Sigmoid colon (tissue), 4 donors: ENCODE data around the gene NFIB.

Source experiments
- POLR2A ChIP-seq, 2 donors: fragments of 450-650 bp; IDR thresholded peaks; one replicate each; pipeline ENCODE4 v1.6.1; 2016; ENCODE audit warnings: antibody characterized with exemption in 2 of 2, mild to moderate bottlenecking in 2 of 2, moderate library complexity in 2 of 2
- POLR2AphosphoS5 ChIP-seq, 4 donors: sonication (generic); formaldehyde crosslinking; IDR thresholded peaks; one replicate each; pipeline ENCODE4 v1.6.1; 2017; ENCODE audit warnings: antibody characterized with exemption in 4 of 4
- TF ChIP-seq, protein P1 (sequence below), 4 experiments: fragments of 450-650 bp in 3 of 4; fragments of 200-600 bp in 1 of 4; IDR thresholded peaks; one replicate each; pipeline ENCODE4 v1.5.1; 2016 to 2019; ENCODE audit warnings: antibody characterized with exemption in 4 of 4, mild to moderate bottlenecking in 3 of 4, moderate library complexity in 2 of 4

GRCh38 chr9:14323083-14323971 is 9.4 kb upstream of the NFIB start:
- TF ChIP-seq, protein P1, sequence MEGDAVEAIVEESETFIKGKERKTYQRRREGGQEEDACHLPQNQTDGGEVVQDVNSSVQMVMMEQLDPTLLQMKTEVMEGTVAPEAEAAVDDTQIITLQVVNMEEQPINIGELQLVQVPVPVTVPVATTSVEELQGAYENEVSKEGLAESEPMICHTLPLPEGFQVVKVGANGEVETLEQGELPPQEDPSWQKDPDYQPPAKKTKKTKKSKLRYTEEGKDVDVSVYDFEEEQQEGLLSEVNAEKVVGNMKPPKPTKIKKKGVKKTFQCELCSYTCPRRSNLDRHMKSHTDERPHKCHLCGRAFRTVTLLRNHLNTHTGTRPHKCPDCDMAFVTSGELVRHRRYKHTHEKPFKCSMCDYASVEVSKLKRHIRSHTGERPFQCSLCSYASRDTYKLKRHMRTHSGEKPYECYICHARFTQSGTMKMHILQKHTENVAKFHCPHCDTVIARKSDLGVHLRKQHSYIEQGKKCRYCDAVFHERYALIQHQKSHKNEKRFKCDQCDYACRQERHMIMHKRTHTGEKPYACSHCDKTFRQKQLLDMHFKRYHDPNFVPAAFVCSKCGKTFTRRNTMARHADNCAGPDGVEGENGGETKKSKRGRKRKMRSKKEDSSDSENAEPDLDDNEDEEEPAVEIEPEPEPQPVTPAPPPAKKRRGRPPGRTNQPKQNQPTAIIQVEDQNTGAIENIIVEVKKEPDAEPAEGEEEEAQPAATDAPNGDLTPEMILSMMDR (IDR thresholded peaks at IDR 0.05) = no peak
- TF ChIP-seq POLR2A (IDR thresholded peaks at IDR 0.05) (no peak), POLR2AphosphoS5 (IDR thresholded peaks at IDR 0.05) (no peak)
